Motor neuron (in vitro differentiated cells): ENCODE data around the gene MSANTD1. TPM values are rescaled to one million over a fixed set of nuclear protein-coding genes. Genes with fewer than 3 reads are reported as not detected.

Experiments used
- ATAC-seq, 8 experiments: fragments of 200-7000 bp; cut with Tn5 transposase; replicated peaks in 6 of 8; 2 replicates each; pipeline ENCODE4 v1.8.0; 2021; ENCODE audit warnings: mild to moderate bottlenecking in 8 of 8, moderate library complexity in 8 of 8
- H3K27ac ChIP-seq, 2 donors: fragments of 250-450 bp; sonication (Bioruptor Pico); 2 replicates each; pipeline ENCODE4 v1.9.0; 2021; ENCODE audit warnings: antibody characterized with exemption in 2 of 2, mild to moderate bottlenecking in 2 of 2, moderate library complexity in 1 of 2
- H3K4me1 ChIP-seq, 2 donors: fragments of 250-450 bp; sonication (Bioruptor Pico); replicated peaks in 1 of 2; 2 replicates each; pipeline ENCODE4 v1.6.1; 2021; ENCODE audit warnings: antibody characterized with exemption in 2 of 2, mild to moderate bottlenecking in 2 of 2, moderate library complexity in 1 of 2
- H3K4me3 ChIP-seq, 5 donors: fragments of 250-450 bp; sonication (Bioruptor Pico); 2 replicates each; pipeline ENCODE4 v1.9.0; 2021; ENCODE audit warnings: antibody characterized with exemption in 5 of 5, mild to moderate bottlenecking in 5 of 5, moderate library complexity in 4 of 5
- WGBS, 10 experiments: fragments of 450-650 bp; shearing (Covaris generic); methylation state at CpG; one replicate each; pipeline ENCODE4 v1.0.0; 2022; 5-methylcytosine and 5-hydroxymethylcytosine counted together
- in situ Hi-C, 9 experiments: fragments of 400-800 bp; cut with MboI; loops; one replicate each; pipeline ENCODE4 v1.15.0; 2021; ENCODE audit warnings: low sequenced_read_pairs in 9 of 9, low pct_unique_long_range_greater_than_20kb in 2 of 9; ENCODE audit not compliant: unreplicated experiment in 9 of 9
- total RNA-seq, 8 experiments: library from RNA; unstranded; fragments of 300-600 nt; gene quantifications; 2 replicates each; pipeline versions ENCODE4 v1.2.3 to v1.2.4, GENCODE V29; 2022

Gene MSANTD1
- total RNA-seq, 8 experiments from 2014 or later, result 0.76 to 2.1 (median 1.2) TPM

- in situ Hi-C loops, result no loop called here
- 23 to 100% (median 83%) methylated on average over 1 to 6 of the region's 8 CpGs; no CpG with 5 or more reads in 1 of the 10 experiments for WGBS, 10 experiments
- H3K27ac ChIP-seq, result no peak overlapping the region
- ATAC-seq, result no peak
- no peak overlapping the region for H3K4me3 ChIP-seq
- no peaks in the 10 kb centered on the region for H3K4me1 ChIP-seq
Observed at GRCh38 chr4:3220476-3221183, 28.3 kb upstream of the MSANTD1 start.

- 93 to 100% (median 97%) methylated on average over 3 to 8 of the region's 8 CpGs; no CpG with 5 or more reads in 3 of the 10 experiments for WGBS, 10 experiments
- ATAC-seq, result no peak
Observed at GRCh38 chr4:3221184-3221494, 27.8 kb upstream of the MSANTD1 start.

GRCh38 chr4:3221996-3222395 lies 27.0 kb upstream of the MSANTD1 start:
- ATAC-seq, result no peak
- H3K4me1 ChIP-seq, result no peaks in the 10 kb centered on the region
- H3K27ac ChIP-seq, result no peak overlapping the region
- in situ Hi-C loops, result no loop called here
- 80 to 100% (median 96%) methylated on average over 1 to 9 of the region's 12 CpGs; no CpG with 5 or more reads in 2 of the 10 experiments for WGBS, 10 experiments
- H3K4me3 ChIP-seq, result no peak overlapping the region

More at GRCh38 chr4:3221184-3221494, 27.8 kb upstream of the MSANTD1 start:
- Histone ChIP-seq H3K27ac (no peak overlapping the region), H3K4me1 (no peaks in the 10 kb centered on the region), H3K4me3 (no peak overlapping the region)
- in situ Hi-C loops, result no loop called here

GRCh38 chr4:3223346-3223745 lies 25.6 kb upstream of the MSANTD1 start:
- Histone ChIP-seq H3K4me1 (no peaks in the 10 kb centered on the region), H3K4me3 (no peak overlapping the region), H3K27ac (no peak overlapping the region)
- ATAC-seq, result no peak
- in situ Hi-C loops, result no loop called here
- 88 to 100% (median 96%) methylated on average over 5 to 6 of the region's 11 CpGs; no CpG with 5 or more reads in 6 of the 10 experiments for WGBS, 10 experiments

- Histone ChIP-seq H3K4me1 (no peaks in the 10 kb centered on the region), H3K27ac (no peak overlapping the region), H3K4me3 (no peak overlapping the region)
- in situ Hi-C loops, result no loop called here
- no peak for ATAC-seq
- whole genome bisulfite sequencing, 10 experiments, result 67 to 100% (median 98%) methylated on average over 1 to 12 of the region's 13 CpGs; no CpG with 5 or more reads in 1 of the 10 experiments
Observed at GRCh38 chr4:3223956-3224748, 24.8 kb upstream of the MSANTD1 start.

- ATAC-seq, result no peak
Observed at GRCh38 chr4:3225071-3225850, 23.7 kb upstream of the MSANTD1 start.

GRCh38 chr4:3225936-3226335 lies 23.0 kb upstream of the MSANTD1 start:
- no peak for ATAC-seq
- in situ Hi-C loops, result no loop called here
- Histone ChIP-seq H3K4me3 (no peak overlapping the region), H3K4me1 (no peaks in the 10 kb centered on the region), H3K27ac (no peak overlapping the region)
- WGBS, 10 experiments, result 89 to 100% (median 98%) methylated on average over 1 to 8 of the region's 9 CpGs; no CpG with 5 or more reads in 4 of the 10 experiments

More at GRCh38 chr4:3225071-3225850, 23.7 kb upstream of the MSANTD1 start:
- no peaks in the 10 kb centered on the region for H3K4me1 ChIP-seq
- in situ Hi-C loops, result no loop called here
- H3K4me3 ChIP-seq, result no peak overlapping the region
- WGBS, 10 experiments, result 70 to 100% (median 92%) methylated on average over 1 to 13 of the region's 22 CpGs; no CpG with 5 or more reads in 1 of the 10 experiments
- H3K27ac ChIP-seq, result no peak overlapping the region

- H3K4me3 ChIP-seq, result no peak overlapping the region
- 0 to 87% (median 75%) methylated on average over 1 to 8 of the region's 9 CpGs; no CpG with 5 or more reads in 2 of the 10 experiments for WGBS, 10 experiments
- no peak overlapping the region for H3K27ac ChIP-seq
- in situ Hi-C loops, result no loop called here
- no peaks in the 10 kb centered on the region for H3K4me1 ChIP-seq
- ATAC-seq, result no peak
Observed at GRCh38 chr4:3226467-3226866, 22.5 kb upstream of the MSANTD1 start.

- 92% methylated on average over 4 of the region's 6 CpGs; no CpG with 5 or more reads in 9 of the 10 experiments for WGBS, 10 experiments
- H3K27ac ChIP-seq, result no peak overlapping the region
- in situ Hi-C loops, result no loop called here
Observed at GRCh38 chr4:3226944-3227343, 22.0 kb upstream of the MSANTD1 start.

GRCh38 chr4:3227878-3228675 lies 20.9 kb upstream of the MSANTD1 start:
- ATAC-seq, result peak in 2 of 8 experiments; percentile 69 to 78
- in situ Hi-C loops, result no loop called here
- no peaks in the 10 kb centered on the region for H3K4me1 ChIP-seq
- no peak overlapping the region for H3K4me3 ChIP-seq
- H3K27ac ChIP-seq, result no peak overlapping the region
- 42 to 100% (median 100%) methylated on average over 1 to 9 of the region's 23 CpGs; no CpG with 5 or more reads in 4 of the 10 experiments for WGBS, 10 experiments

More at GRCh38 chr4:3226944-3227343, 22.0 kb upstream of the MSANTD1 start:
- no peak for ATAC-seq
- no peaks in the 10 kb centered on the region for H3K4me1 ChIP-seq
- H3K4me3 ChIP-seq, result no peak overlapping the region

GRCh38 chr4:3228881-3229280 lies 20.1 kb upstream of the MSANTD1 start:
- in situ Hi-C loops, result no loop called here
- 90 to 100% (median 96%) methylated on average over 1 to 6 of the region's 13 CpGs; no CpG with 5 or more reads in 3 of the 10 experiments for WGBS, 10 experiments
- Histone ChIP-seq H3K4me1 (no peaks in the 10 kb centered on the region), H3K27ac (no peak overlapping the region), H3K4me3 (no peak overlapping the region)
- ATAC-seq, result peak in 2 of 8 experiments; percentile 4 to 21

- Histone ChIP-seq H3K4me1 (no peaks in the 10 kb centered on the region), H3K27ac (no peak overlapping the region), H3K4me3 (no peak overlapping the region)
- in situ Hi-C loops, result no loop called here
- peak in 1 of 8 experiments; percentile 9 for ATAC-seq
- WGBS, 10 experiments, result 98 to 100% (median 100%) methylated on average over 1 to 8 of the region's 9 CpGs; no CpG with 5 or more reads in 5 of the 10 experiments
Observed at GRCh38 chr4:3229328-3229727, 19.6 kb upstream of the MSANTD1 start.
